Measurements from ENCODE around the gene TCERG1.

DNA sequence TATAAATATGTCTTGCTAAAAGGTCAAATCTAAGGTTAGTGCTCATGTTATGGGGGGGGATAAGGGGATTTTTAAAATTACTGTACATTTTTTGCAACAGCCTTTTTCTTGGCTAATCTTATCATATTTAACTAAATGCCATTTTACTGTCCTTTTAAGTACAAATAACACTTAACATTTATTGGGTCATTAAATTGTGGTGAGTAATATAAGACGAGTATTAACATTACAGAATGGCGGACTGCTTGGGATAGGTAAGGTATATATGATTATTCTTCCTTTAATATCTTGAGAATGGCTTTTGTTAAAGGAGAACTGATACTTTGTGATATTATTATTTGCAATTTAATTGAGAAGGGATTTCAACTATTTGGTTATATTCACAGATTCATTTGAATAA is 35.6 kb downstream of the TCERG1 start:
- TF ChIP-seq, protein P1, sequence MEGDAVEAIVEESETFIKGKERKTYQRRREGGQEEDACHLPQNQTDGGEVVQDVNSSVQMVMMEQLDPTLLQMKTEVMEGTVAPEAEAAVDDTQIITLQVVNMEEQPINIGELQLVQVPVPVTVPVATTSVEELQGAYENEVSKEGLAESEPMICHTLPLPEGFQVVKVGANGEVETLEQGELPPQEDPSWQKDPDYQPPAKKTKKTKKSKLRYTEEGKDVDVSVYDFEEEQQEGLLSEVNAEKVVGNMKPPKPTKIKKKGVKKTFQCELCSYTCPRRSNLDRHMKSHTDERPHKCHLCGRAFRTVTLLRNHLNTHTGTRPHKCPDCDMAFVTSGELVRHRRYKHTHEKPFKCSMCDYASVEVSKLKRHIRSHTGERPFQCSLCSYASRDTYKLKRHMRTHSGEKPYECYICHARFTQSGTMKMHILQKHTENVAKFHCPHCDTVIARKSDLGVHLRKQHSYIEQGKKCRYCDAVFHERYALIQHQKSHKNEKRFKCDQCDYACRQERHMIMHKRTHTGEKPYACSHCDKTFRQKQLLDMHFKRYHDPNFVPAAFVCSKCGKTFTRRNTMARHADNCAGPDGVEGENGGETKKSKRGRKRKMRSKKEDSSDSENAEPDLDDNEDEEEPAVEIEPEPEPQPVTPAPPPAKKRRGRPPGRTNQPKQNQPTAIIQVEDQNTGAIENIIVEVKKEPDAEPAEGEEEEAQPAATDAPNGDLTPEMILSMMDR (IDR thresholded peaks at IDR 0.05): no peak
- TF ChIP-seq POLR2A (IDR thresholded peaks at IDR 0.05): no peak

Measured in Peyer's patch (tissue), 4 donors.